ENCODE results near the gene GALNT15. TPM values are rescaled to one million over a fixed set of nuclear protein-coding genes. Genes with fewer than 3 reads are reported as not detected.

GALNT15 gene
- total RNA-seq, 4 donors from 2014 or later = 18.6 to 196 (median 89.0) TPM

- Histone ChIP-seq H3K36me3 (no peaks in the 10 kb centered on the region), H3K4me3 (no peak overlapping the region), H3K27ac (no peak overlapping the region), H3K4me1 (no peaks in the 10 kb centered on the region), H3K27me3 (no peaks in the 10 kb centered on the region), H3K9me3 (no peaks in the 10 kb centered on the region)
- TF ChIP-seq POLR2A (IDR thresholded peaks at IDR 0.05) (no peak), CTCF (IDR thresholded peaks at IDR 0.05) (no peak)
- DNase-seq = no peak
Measured at GRCh38 chr3:16219777-16220176, 45.3 kb downstream of the GALNT15 start.

DNA sequence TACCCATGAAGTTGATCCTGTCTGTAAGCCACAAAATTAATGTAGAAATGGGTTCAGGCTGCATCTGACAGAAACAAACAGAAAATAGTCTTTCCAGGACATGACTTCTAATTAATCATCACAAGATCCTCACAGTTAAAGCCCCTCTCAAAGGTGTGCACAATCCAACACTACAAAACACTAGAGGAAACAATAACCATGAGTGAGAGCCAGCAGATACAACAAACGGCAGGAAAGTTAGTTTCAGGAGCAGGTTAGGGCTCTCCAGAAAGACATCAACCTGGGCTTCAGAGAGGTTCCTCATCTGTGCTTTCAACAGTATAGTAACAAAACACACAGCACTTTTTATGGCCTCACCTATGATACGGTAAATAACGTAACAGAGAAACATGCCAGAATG lies 47.5 kb downstream of the GALNT15 start:
- H3K27me3 ChIP-seq = no peaks in the 10 kb centered on the region
- no peak overlapping the region for H3K4me3 ChIP-seq
- no peaks in the 10 kb centered on the region for H3K36me3 ChIP-seq
- H3K27ac ChIP-seq = no peak overlapping the region
- no peaks in the 10 kb centered on the region for H3K4me1 ChIP-seq
- DNase-seq = no peak
- TF ChIP-seq CTCF (IDR thresholded peaks at IDR 0.05) (no peak), POLR2A (IDR thresholded peaks at IDR 0.05) (no peak)
- H3K9me3 ChIP-seq = no peaks in the 10 kb centered on the region

- H3K27ac ChIP-seq = no peak overlapping the region
- no peaks in the 10 kb centered on the region for H3K27me3 ChIP-seq
- H3K36me3 ChIP-seq = no peaks in the 10 kb centered on the region
- H3K4me3 ChIP-seq = no peak overlapping the region
- DNase-seq = no peak
- TF ChIP-seq CTCF (IDR thresholded peaks at IDR 0.05) (no peak), POLR2A (IDR thresholded peaks at IDR 0.05) (no peak)
- no peaks in the 10 kb centered on the region for H3K4me1 ChIP-seq
- H3K9me3 ChIP-seq = no peaks in the 10 kb centered on the region
Measured at GRCh38 chr3:16222547-16222946, 48.1 kb downstream of the GALNT15 start.

GRCh38 chr3:16224325-16224724 lies 49.8 kb downstream of the GALNT15 start:
- H3K27me3 ChIP-seq = no peaks in the 10 kb centered on the region
- TF ChIP-seq POLR2A (IDR thresholded peaks at IDR 0.05) (no peak), CTCF (IDR thresholded peaks at IDR 0.05) (no peak)
- no peak overlapping the region for H3K4me3 ChIP-seq
- H3K36me3 ChIP-seq = no peaks in the 10 kb centered on the region
- no peak for DNase-seq
- H3K27ac ChIP-seq = no peak overlapping the region
- no peaks in the 10 kb centered on the region for H3K9me3 ChIP-seq
- H3K4me1 ChIP-seq = no peaks in the 10 kb centered on the region

DNA sequence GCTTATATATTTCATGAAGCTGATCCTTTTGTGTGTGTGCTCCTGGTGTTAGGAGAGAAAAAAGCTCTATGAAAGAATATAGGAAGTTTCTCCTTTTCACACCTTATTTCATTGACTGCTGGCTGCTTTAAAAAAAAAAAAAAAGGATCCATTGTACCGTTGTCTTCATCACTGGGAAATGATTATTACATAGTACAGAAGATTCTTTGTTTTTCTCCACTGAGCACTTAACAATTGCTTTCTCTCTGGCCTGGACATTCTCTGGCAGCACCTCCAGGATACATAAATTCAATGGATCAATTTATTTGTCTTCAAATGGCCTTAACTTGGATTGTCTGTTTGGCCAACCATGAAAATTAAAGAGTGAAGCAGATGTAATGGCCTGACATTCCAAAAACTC lies 53.1 kb downstream of the GALNT15 start:
- Histone ChIP-seq H3K9me3 (no peaks in the 10 kb centered on the region), H3K4me1 (no peaks in the 10 kb centered on the region), H3K36me3 (no peaks in the 10 kb centered on the region), H3K27ac (no peak overlapping the region), H3K4me3 (no peak overlapping the region), H3K27me3 (no peaks in the 10 kb centered on the region)
- TF ChIP-seq CTCF (IDR thresholded peaks at IDR 0.05) = no peak
- TF ChIP-seq POLR2A (IDR thresholded peaks at IDR 0.05) = no peak
- DNase-seq = no peak

GRCh38 chr3:16229681-16230080 lies 55.2 kb downstream of the GALNT15 start:
- DNase-seq = no peak
- TF ChIP-seq CTCF (IDR thresholded peaks at IDR 0.05) (no peak), POLR2A (IDR thresholded peaks at IDR 0.05) (no peak)
- no peaks in the 10 kb centered on the region for H3K27me3 ChIP-seq

More at GRCh38 chr3:16229681-16230080, 55.2 kb downstream of the GALNT15 start:
- Histone ChIP-seq H3K4me3 (no peak overlapping the region), H3K9me3 (no peaks in the 10 kb centered on the region), H3K36me3 (no peaks in the 10 kb centered on the region), H3K4me1 (no peaks in the 10 kb centered on the region), H3K27ac (no peak overlapping the region)

All from Peyer's patch (tissue), 4 donors.